PC-9 (cell line): Measurements from ENCODE around the gene CUEDC2. TPM values are rescaled to one million over a fixed set of nuclear protein-coding genes. Genes with fewer than 3 reads are reported as not detected.

ENCODE experiments used
- BruUV-seq: library from RNA; stranded (reverse); fragments of 400-500 nt; replicated peaks from 2 replicates; lab custom pipeline; 2021; lab: Mats Ljungman, UMichigan
- CTCF ChIA-PET: fragments of 300-600 bp; sonication (Branson Sonifier 250); formaldehyde crosslinking; loops from one replicate; lab custom pipeline; 2022; ENCODE audit warnings: antibody characterized with exemption; lab: Charles Lee
- POLR2A ChIA-PET: fragments of 300-600 bp; sonication (Branson Sonifier 250); formaldehyde crosslinking; loops from one replicate; lab custom pipeline; 2022; ENCODE audit warnings: antibody characterized with exemption; ENCODE audit not compliant: unreplicated experiment; lab: Charles Lee
- DNase-seq, 2 experiments: peaks; one replicate each; pipeline versions ENCODE4 v3.0.0 to v3.0.0-alpha.2; 2015 to 2022; ENCODE audit warnings: mixed read lengths in 1 of 2
- H2AFZ ChIP-seq: fragments of 200-600 bp; sonication (generic); 2 replicates; pipeline ENCODE4 v1.8.1; 2017; ENCODE audit warnings: antibody characterized with exemption
- H3F3A ChIP-seq: fragments of 200-600 bp; sonication (generic); 2 replicates; pipeline ENCODE4 v1.8.1; 2017; ENCODE audit warnings: antibody characterized with exemption, mild to moderate bottlenecking, low read depth; ENCODE audit not compliant: insufficient read depth
- H3K27ac ChIP-seq: fragments of 200-600 bp; sonication (generic); 2 replicates; pipeline ENCODE4 v1.6.1; 2016; ENCODE audit warnings: mixed run types
- H3K27me3 ChIP-seq: fragments of 200-600 bp; sonication (generic); 2 replicates; pipeline ENCODE4 v1.6.1; 2016; ENCODE audit warnings: low read depth, mixed run types; ENCODE audit not compliant: insufficient read depth
- H3K36me3 ChIP-seq: fragments of 200-600 bp; sonication (generic); 2 replicates; pipeline ENCODE4 v1.6.1; 2016; ENCODE audit warnings: low read depth, mixed run types
- H3K4me1 ChIP-seq: fragments of 200-600 bp; sonication (generic); replicated peaks from 2 replicates; pipeline ENCODE4 v1.6.1; 2016; ENCODE audit warnings: mixed run types; ENCODE audit not compliant: insufficient read depth
- H3K4me2 ChIP-seq: fragments of 200-600 bp; sonication (generic); 2 replicates; pipeline ENCODE4 v1.6.1; 2017; ENCODE audit warnings: mixed run types
- H3K4me3 ChIP-seq: fragments of 200-600 bp; sonication (generic); 2 replicates; pipeline ENCODE4 v1.6.1; 2016; ENCODE audit warnings: mixed run types
- H3K79me2 ChIP-seq: fragments of 200-600 bp; sonication (generic); 2 replicates; pipeline ENCODE4 v1.6.1; 2017; ENCODE audit warnings: low read depth, mixed run types
- H3K9me2 ChIP-seq: fragments of 200-600 bp; sonication (generic); 2 replicates; pipeline ENCODE4 v1.8.1; 2017; ENCODE audit warnings: mild to moderate bottlenecking; ENCODE audit not compliant: insufficient read depth
- H3K9me3 ChIP-seq: fragments of 200-600 bp; sonication (generic); 2 replicates; pipeline ENCODE4 v1.8.1; 2016; ENCODE audit warnings: low read depth; ENCODE audit not compliant: insufficient read depth
- H4K20me1 ChIP-seq: fragments of 200-600 bp; sonication (generic); 2 replicates; pipeline ENCODE4 v1.8.1; 2017; ENCODE audit not compliant: insufficient read depth
- EZH2 ChIP-seq: fragments of 200-600 bp; sonication (generic); IDR thresholded peaks from 2 replicates; pipeline ENCODE4 v1.8.0; 2017; ENCODE audit warnings: antibody characterized with exemption, low read depth
- intact Hi-C: fragments of 100-400 bp; cut with micrococcal nuclease; formaldehyde crosslinking; loops from one replicate; pipeline ENCODE4 v1.10.0; 2022; ENCODE audit not compliant: unreplicated experiment
- total RNA-seq: library from RNA; stranded (reverse); gene quantifications from 2 replicates; pipeline ENCODE4 v1.2.3, GENCODE V29; 2021
- TF ChIP-seq, protein P1 (sequence below): fragments of 200-600 bp; sonication (generic); conservative IDR thresholded peaks from 2 replicates; pipeline ENCODE4 v1.6.1; 2017; ENCODE audit warnings: mixed run types, antibody characterized with exemption, mild to moderate bottlenecking, moderate library complexity

CUEDC2 gene
- total RNA-seq, 1 experiment from 2014 or later: 46.2 TPM

DNA sequence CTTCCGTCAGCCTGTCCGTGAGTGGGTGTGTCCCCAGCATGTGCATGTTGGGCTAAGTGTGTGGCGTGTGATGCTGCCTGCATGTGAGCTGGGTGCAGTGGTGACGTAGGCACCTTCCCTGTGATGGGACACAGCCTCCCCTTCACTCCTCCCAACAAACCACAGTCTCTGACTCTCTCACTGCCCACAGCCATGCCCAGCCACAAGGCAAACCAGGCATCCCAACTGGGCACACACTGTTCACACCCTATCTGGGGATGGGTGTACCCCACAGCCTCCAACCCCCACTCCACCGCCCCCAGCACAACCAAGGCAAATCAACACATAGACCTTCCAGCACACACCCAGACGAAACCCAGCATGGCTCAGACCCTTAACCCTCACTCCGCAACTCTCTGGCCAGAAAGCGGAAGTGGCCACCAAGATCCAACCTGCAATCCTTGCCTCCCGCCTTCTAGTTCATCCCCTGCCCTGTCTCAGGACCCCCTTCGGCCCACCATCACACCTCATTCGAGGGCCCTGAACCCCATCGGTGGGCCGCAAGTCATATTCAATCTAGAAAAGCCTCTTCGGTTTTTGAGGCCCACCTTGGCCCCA, 24.1 kb downstream of the CUEDC2 start:
- no peaks in the 10 kb centered on the region for H3K9me2 ChIP-seq
- no peaks in the 10 kb centered on the region for H3K79me2 ChIP-seq
- H3K36me3 ChIP-seq: no peaks in the 10 kb centered on the region
- no peak overlapping the region for H2AFZ ChIP-seq
- no peak overlapping the region for H3K27ac ChIP-seq
- TF ChIP-seq EZH2: no peak
- TF ChIP-seq, protein P1, sequence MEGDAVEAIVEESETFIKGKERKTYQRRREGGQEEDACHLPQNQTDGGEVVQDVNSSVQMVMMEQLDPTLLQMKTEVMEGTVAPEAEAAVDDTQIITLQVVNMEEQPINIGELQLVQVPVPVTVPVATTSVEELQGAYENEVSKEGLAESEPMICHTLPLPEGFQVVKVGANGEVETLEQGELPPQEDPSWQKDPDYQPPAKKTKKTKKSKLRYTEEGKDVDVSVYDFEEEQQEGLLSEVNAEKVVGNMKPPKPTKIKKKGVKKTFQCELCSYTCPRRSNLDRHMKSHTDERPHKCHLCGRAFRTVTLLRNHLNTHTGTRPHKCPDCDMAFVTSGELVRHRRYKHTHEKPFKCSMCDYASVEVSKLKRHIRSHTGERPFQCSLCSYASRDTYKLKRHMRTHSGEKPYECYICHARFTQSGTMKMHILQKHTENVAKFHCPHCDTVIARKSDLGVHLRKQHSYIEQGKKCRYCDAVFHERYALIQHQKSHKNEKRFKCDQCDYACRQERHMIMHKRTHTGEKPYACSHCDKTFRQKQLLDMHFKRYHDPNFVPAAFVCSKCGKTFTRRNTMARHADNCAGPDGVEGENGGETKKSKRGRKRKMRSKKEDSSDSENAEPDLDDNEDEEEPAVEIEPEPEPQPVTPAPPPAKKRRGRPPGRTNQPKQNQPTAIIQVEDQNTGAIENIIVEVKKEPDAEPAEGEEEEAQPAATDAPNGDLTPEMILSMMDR: no peak
- H3F3A ChIP-seq: no peaks in the 10 kb centered on the region
- no TSS peak for BruUV-seq
- no peaks in the 10 kb centered on the region for H3K4me1 ChIP-seq
- no peak overlapping the region for H3K4me3 ChIP-seq
- POLR2A ChIA-PET: no interaction called here
- intact Hi-C loops: no loop called here
- CTCF ChIA-PET: no interaction called here
- no peaks in the 10 kb centered on the region for H4K20me1 ChIP-seq
- H3K9me3 ChIP-seq: no peaks in the 10 kb centered on the region
- DNase-seq: no peak
- no peak overlapping the region for H3K4me2 ChIP-seq
- peaks cover 31% of the 10 kb centered on the region for H3K27me3 ChIP-seq

DNA sequence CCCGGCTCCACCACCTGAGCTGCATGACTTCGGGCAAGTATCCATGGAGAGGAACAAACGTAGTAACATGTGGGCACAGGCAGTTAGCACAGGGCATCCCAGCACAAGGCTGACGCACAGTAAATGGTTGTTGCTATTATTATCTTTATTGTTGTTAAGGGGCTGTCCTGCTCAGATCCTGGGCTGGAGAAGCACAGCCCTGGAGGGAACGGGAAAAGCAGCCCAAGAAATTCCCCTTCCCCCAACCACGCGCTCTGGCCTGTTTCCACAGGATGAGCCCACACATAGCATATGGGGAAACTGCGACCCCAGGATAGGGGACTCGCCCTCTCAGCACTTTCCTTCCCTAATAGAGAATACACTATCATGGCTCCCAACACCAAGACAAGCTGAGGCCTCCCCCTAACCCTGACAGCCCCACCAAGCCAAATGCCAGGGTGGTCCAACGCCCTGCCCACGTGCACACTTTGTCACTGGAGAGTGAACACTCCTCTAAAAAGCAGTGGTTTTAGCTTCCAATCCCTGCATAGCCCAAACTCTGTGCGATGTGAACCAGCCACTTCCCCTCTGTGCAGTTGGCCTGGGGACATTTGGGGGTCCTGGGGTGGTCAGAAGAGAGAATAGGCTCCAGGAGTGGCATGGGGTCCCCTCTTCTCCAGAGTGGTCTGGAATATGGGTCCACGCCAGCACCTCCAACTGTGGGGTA, 24.8 kb downstream of the CUEDC2 start:
- H3K4me2 ChIP-seq: no peak overlapping the region
- H3K4me3 ChIP-seq: no peak overlapping the region
- CTCF ChIA-PET: interaction anchor here (0.6 kb wide), 1 partner anchor 20 kb away, joined by 3 read pairs; no protein-coding TSS in a partner anchor

DNA sequence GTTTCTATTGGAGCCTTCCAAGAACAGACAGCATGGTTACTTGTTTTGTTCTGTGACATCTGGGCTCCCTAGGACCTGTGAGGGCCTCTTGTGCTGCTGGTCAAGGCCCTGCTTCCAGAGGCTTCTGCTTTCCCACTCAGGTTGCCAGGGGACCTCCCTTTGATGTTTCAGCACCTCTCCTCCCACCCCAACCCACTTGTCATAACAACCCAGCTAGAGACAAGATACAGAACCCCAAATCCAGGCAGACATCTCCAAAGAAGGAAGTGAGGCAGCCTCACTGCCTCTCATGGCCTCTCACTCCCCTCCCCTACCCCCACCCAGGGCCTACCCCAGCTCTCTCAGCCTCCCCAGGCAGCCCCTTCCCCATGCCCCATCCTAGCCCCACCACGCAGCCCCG, 25.6 kb downstream of the CUEDC2 start:
- Histone ChIP-seq H3K79me2 (no peaks in the 10 kb centered on the region), H3K36me3 (no peaks in the 10 kb centered on the region), H3K4me1 (peaks cover 7% of the 10 kb centered on the region; the same call in 1 of the 2 replicates), H3K9me3 (no peaks in the 10 kb centered on the region), H3K4me3 (no peak overlapping the region), H3K27ac (no peak overlapping the region), H2AFZ (no peak overlapping the region), H4K20me1 (no peaks in the 10 kb centered on the region), H3F3A (no peaks in the 10 kb centered on the region; the same call in 1 of the 2 replicates), H3K27me3 (peaks cover 18% of the 10 kb centered on the region; the same call in 1 of the 2 replicates), H3K9me2 (no peaks in the 10 kb centered on the region), H3K4me2 (no peak overlapping the region)
- intact Hi-C loops: no loop called here
- ChIA-PET POLR2A (no interaction called here), CTCF (interaction anchor here (0.6 kb wide), 1 partner anchor 19 kb away, joined by 3 read pairs; no protein-coding TSS in a partner anchor)
- DNase-seq: no peak
- no TSS peak for BruUV-seq
- TF ChIP-seq, protein P1: no peak
- no peak for TF ChIP-seq EZH2

More for the DNA sequence above, 24.8 kb downstream of the CUEDC2 start:
- Histone ChIP-seq H3K9me3 (no peaks in the 10 kb centered on the region), H2AFZ (no peak overlapping the region), H3K79me2 (no peaks in the 10 kb centered on the region), H3K36me3 (no peaks in the 10 kb centered on the region), H3K27ac (no peak overlapping the region), H3K4me1 (no peaks in the 10 kb centered on the region), H3K27me3 (peaks cover 25% of the 10 kb centered on the region), H4K20me1 (no peaks in the 10 kb centered on the region), H3F3A (no peaks in the 10 kb centered on the region), H3K9me2 (no peaks in the 10 kb centered on the region)
- no peak for DNase-seq
- POLR2A ChIA-PET: no interaction called here
- intact Hi-C loops: no loop called here
- TF ChIP-seq, protein P1: no peak
- TF ChIP-seq EZH2: no peak
- BruUV-seq: no TSS peak
